Activated CD4-positive, alpha-beta memory T cell treated with anti-CD3 and anti-CD28 coated beads for 36 hours (primary cell): ENCODE measurements around the gene NUP210. TPM values are rescaled to one million over a fixed set of nuclear protein-coding genes. Genes with fewer than 3 reads are reported as not detected.

Source experiments
- CTCF ChIA-PET: fragments of 350-600 bp; sonication (Branson Sonifier 250); formaldehyde crosslinking; loops from one replicate; lab custom pipeline; 2021; ENCODE audit warnings: antibody characterized with exemption, inconsistent platforms; lab: Charles Lee
- POLR2A ChIA-PET: fragments of 350-600 bp; sonication (Branson Sonifier 250); formaldehyde crosslinking; loops from one replicate; lab custom pipeline; 2021; ENCODE audit warnings: antibody characterized with exemption; lab: Charles Lee
- DNase-seq: peaks from one replicate; pipeline ENCODE4 v3.0.0-alpha.2; 2020
- H3K27ac Mint-ChIP-seq: one replicate; pipeline ENCODE4 v1.8.0; 2021; ENCODE audit warnings: mixed read lengths
- H3K27me3 Mint-ChIP-seq: one replicate; pipeline ENCODE4 v1.8.0; 2021; ENCODE audit warnings: mixed read lengths
- H3K36me3 Mint-ChIP-seq: one replicate; pipeline ENCODE4 v1.8.0; 2021; ENCODE audit warnings: mixed read lengths
- H3K4me1 Mint-ChIP-seq: one replicate; pipeline ENCODE4 v1.8.0; 2021; ENCODE audit warnings: low read depth, mixed read lengths
- H3K4me3 Mint-ChIP-seq: one replicate; pipeline ENCODE4 v1.8.0; 2021; ENCODE audit warnings: mild to moderate bottlenecking, mixed read lengths
- H3K9me3 Mint-ChIP-seq: one replicate; pipeline ENCODE4 v1.8.0; 2021; ENCODE audit warnings: mixed read lengths
- intact Hi-C: fragments of 100-400 bp; cut with micrococcal nuclease; formaldehyde crosslinking; loops from one replicate; pipeline ENCODE4 v1.15.1; 2023
- total RNA-seq, 2 experiments: library from RNA; stranded (reverse); gene quantifications; one replicate each; pipeline ENCODE4 v1.2.3, GENCODE V29; 2021

Gene NUP210
- total RNA-seq, 2 experiments from 2014 or later: 140 to 144 TPM

- intact Hi-C loops: no loop called here
- Mint-ChIP-seq H3K27me3 (no peaks in the 10 kb centered on the region), H3K9me3 (peaks cover 13% of the 10 kb centered on the region), H3K27ac (no peak overlapping the region), H3K4me1 (peaks cover 35% of the 10 kb centered on the region), H3K4me3 (no peak overlapping the region), H3K36me3 (peaks cover 26% of the 10 kb centered on the region)
- POLR2A ChIA-PET: interaction anchor here (0.9 kb wide), 1 partner anchor 9 kb away, joined by 3 read pairs; no protein-coding TSS in a partner anchor
- no peak for DNase-seq
- CTCF ChIA-PET: interaction anchor here (1.1 to 2.0 kb wide), 3 partner anchors 12 to 59 kb away, joined by 6 to 12 read pairs (median 6); no protein-coding TSS in a partner anchor
These were observed 15.3 kb downstream of the NUP210 start for GRCh38 chr3:13404626-13405452.

- no peak overlapping the region for H3K4me3 Mint-ChIP-seq
- no peaks in the 10 kb centered on the region for H3K27me3 Mint-ChIP-seq
- peaks cover 35% of the 10 kb centered on the region for H3K4me1 Mint-ChIP-seq
- peaks cover 10% of the 10 kb centered on the region for H3K9me3 Mint-ChIP-seq
- intact Hi-C loops: no loop called here
- DNase-seq: no peak
- H3K27ac Mint-ChIP-seq: no peak overlapping the region
- peaks cover 18% of the 10 kb centered on the region for H3K36me3 Mint-ChIP-seq
- ChIA-PET POLR2A (interaction anchor here (0.9 to 1.1 kb wide), 2 partner anchors 10 to 11 kb away, joined by 3 read pairs; no protein-coding TSS in a partner anchor), CTCF (interaction anchor here (1.7 kb wide), 1 partner anchor 49 kb away, joined by 11 read pairs; no protein-coding TSS in a partner anchor)
These were observed 16.3 kb downstream of the NUP210 start for GRCh38 chr3:13403847-13404246.

GRCh38 chr3:13403213-13403819 is 16.8 kb downstream of the NUP210 start:
- ChIA-PET CTCF (interaction anchor here (1.7 kb wide), 1 partner anchor 49 kb away, joined by 11 read pairs; no protein-coding TSS in a partner anchor), POLR2A (interaction anchor here (1.1 kb wide), 1 partner anchor 12 kb away, joined by 3 read pairs; no protein-coding TSS in a partner anchor)
- Mint-ChIP-seq H3K27me3 (no peaks in the 10 kb centered on the region), H3K27ac (no peak overlapping the region), H3K4me1 (peaks cover 34% of the 10 kb centered on the region), H3K36me3 (peaks cover 14% of the 10 kb centered on the region), H3K9me3 (peaks cover 7% of the 10 kb centered on the region), H3K4me3 (no peak overlapping the region)
- DNase-seq: no peak
- intact Hi-C loops: no loop called here

GRCh38 chr3:13401149-13401548 is 19.0 kb downstream of the NUP210 start:
- no peaks in the 10 kb centered on the region for H3K9me3 Mint-ChIP-seq
- no peak for DNase-seq
- H3K4me1 Mint-ChIP-seq: peaks cover 18% of the 10 kb centered on the region
- H3K36me3 Mint-ChIP-seq: peaks cover 17% of the 10 kb centered on the region
- intact Hi-C loops: no loop called here
- no peak overlapping the region for H3K4me3 Mint-ChIP-seq
- ChIA-PET POLR2A (no interaction called here), CTCF (interaction anchor here (1.0 to 1.3 kb wide), 2 partner anchors 9 to 51 kb away, joined by 3 to 4 read pairs; no protein-coding TSS in a partner anchor)
- H3K27ac Mint-ChIP-seq: no peak overlapping the region
- H3K27me3 Mint-ChIP-seq: no peaks in the 10 kb centered on the region

- Mint-ChIP-seq H3K36me3 (peaks cover 25% of the 10 kb centered on the region), H3K27ac (no peak overlapping the region), H3K27me3 (no peaks in the 10 kb centered on the region), H3K9me3 (no peaks in the 10 kb centered on the region), H3K4me1 (peaks cover 13% of the 10 kb centered on the region), H3K4me3 (no peak overlapping the region)
- CTCF ChIA-PET: interaction anchor here (0.9 kb wide), 1 partner anchor 53 kb away, joined by 4 read pairs; no protein-coding TSS in a partner anchor
- DNase-seq: no peak
- POLR2A ChIA-PET: no interaction called here
- intact Hi-C loops: no loop called here
These were observed 19.9 kb downstream of the NUP210 start for GRCh38 chr3:13400114-13400673.

DNA sequence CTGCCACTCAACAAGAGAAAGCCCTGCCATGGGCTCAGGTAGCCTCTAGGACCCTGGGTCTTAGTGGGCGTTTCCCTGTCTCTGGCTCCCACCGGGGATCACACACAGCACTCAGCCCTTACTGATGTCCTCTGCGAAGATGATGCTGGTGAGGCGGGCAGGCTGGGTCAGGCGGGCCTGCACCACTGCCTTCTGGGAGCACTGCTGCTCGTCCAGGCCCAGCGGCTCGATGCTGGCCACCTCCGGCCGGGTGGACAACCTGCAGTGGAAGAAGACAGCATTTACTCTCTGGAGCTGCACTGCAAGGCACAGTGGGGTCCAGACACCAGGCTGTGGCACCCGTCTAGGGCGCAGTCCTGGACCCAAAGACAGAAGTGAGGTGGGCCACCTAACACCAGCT is 20.5 kb downstream of the NUP210 start:
- Mint-ChIP-seq H3K4me1 (peaks cover 13% of the 10 kb centered on the region), H3K27ac (no peak overlapping the region), H3K9me3 (no peaks in the 10 kb centered on the region), H3K27me3 (no peaks in the 10 kb centered on the region), H3K4me3 (no peak overlapping the region), H3K36me3 (peaks cover 29% of the 10 kb centered on the region)
- CTCF ChIA-PET: interaction anchor here (0.9 kb wide), 1 partner anchor 53 kb away, joined by 4 read pairs; no protein-coding TSS in a partner anchor
- DNase-seq: no peak
- intact Hi-C loops: no loop called here
- POLR2A ChIA-PET: no interaction called here

DNA sequence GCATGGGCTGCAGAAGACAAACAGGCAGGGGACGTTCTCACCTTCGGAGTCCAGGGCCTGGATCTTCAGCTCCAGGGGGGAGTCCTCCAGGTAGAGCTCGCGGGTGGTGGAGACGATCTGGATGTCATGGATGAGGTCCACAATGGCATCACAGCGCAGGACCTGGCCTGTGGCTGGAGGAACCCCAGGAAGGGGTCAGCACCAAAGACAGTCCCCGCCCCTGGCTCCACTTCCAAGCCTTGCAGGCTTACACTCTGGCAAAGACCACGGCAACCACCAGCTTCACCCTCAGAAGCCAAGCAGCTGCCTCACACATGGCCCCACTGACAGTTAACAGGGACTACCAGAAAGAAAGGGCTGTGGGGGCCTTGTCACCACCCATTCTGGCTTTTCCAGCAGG is 22.8 kb downstream of the NUP210 start:
- DNase-seq: no peak
- CTCF ChIA-PET: interaction anchor here (1.3 to 2.6 kb wide), 3 partner anchors 19 to 64 kb away, joined by 5 to 10 read pairs (median 6); no protein-coding TSS in a partner anchor
- Mint-ChIP-seq H3K36me3 (peaks cover 38% of the 10 kb centered on the region), H3K4me3 (no peak overlapping the region), H3K27ac (no peak overlapping the region), H3K9me3 (no peaks in the 10 kb centered on the region), H3K27me3 (no peaks in the 10 kb centered on the region), H3K4me1 (peaks cover 9% of the 10 kb centered on the region)
- POLR2A ChIA-PET: no interaction called here
- intact Hi-C loops: no loop called here

DNA sequence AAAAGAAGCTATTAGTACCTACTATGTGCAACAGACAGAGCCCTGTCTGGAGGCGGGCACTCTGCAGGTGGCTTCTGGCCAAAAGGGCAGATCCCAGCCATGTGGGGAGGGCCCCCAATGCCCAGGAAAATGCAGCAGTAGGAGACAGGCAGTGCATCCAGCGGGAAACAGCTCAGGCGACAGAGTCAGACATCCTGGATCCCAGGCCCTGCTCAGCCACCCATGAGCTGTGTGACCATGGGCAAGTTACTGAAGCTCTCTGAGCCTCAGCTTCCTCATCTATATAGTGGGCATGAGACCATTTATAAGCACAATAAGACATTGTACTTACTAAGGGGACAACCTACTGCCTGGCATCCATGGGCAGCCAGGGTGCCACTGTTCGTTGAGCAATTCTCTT is 25.8 kb downstream of the NUP210 start:
- POLR2A ChIA-PET: no interaction called here
- H3K27me3 Mint-ChIP-seq: no peaks in the 10 kb centered on the region
- peaks cover 57% of the 10 kb centered on the region for H3K36me3 Mint-ChIP-seq
- CTCF ChIA-PET: interaction anchor here (0.8 kb wide), 1 partner anchor 302 kb away, joined by 3 read pairs; no protein-coding TSS in a partner anchor
- peaks cover 4% of the 10 kb centered on the region for H3K4me1 Mint-ChIP-seq
- no peaks in the 10 kb centered on the region for H3K9me3 Mint-ChIP-seq
- no peak overlapping the region for H3K27ac Mint-ChIP-seq
- intact Hi-C loops: no loop called here
- H3K4me3 Mint-ChIP-seq: no peak overlapping the region
- DNase-seq: no peak

- intact Hi-C loops: no loop called here
- no peak overlapping the region for H3K27ac Mint-ChIP-seq
These were observed 26.4 kb downstream of the NUP210 start for GRCh38 chr3:13393427-13394360.

DNA sequence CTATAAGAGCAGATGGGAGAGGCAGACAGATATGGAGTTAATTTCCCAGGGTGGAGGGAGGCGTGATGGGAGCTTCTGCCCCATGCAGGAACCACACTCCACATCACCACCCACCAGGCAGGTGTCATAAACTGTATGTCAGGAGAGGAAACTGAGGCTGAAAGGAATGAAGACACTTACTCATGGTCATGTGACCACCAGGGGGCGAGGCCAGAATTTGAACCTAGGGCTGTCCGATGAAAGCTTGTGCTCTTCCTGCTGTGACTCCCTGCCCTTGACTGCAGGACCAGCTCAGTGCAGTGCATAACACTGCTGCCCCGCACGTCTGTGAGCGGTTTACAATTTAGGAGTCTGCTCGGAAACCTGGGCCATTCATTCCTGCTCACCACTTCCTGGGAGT is 28.8 kb downstream of the NUP210 start:
- peaks cover 64% of the 10 kb centered on the region for H3K36me3 Mint-ChIP-seq
- no peak overlapping the region for H3K4me3 Mint-ChIP-seq
- intact Hi-C loops: loop anchor here (1.0 kb wide), 1 partner anchor 61 kb away; no protein-coding TSS in a partner anchor
- CTCF ChIA-PET: interaction anchor here (1.0 to 4.8 kb wide), 7 partner anchors 23 to 70 kb away, joined by 3 to 46 read pairs (median 5); no protein-coding TSS in a partner anchor
- POLR2A ChIA-PET: no interaction called here
- no peak overlapping the region for H3K27ac Mint-ChIP-seq
- DNase-seq: peak; percentile 23
- H3K9me3 Mint-ChIP-seq: no peaks in the 10 kb centered on the region
- H3K4me1 Mint-ChIP-seq: peaks cover 10% of the 10 kb centered on the region
- H3K27me3 Mint-ChIP-seq: no peaks in the 10 kb centered on the region

More at GRCh38 chr3:13393427-13394360, 26.4 kb downstream of the NUP210 start:
- Mint-ChIP-seq H3K4me3 (no peak overlapping the region), H3K9me3 (no peaks in the 10 kb centered on the region), H3K27me3 (no peaks in the 10 kb centered on the region), H3K4me1 (peaks cover 4% of the 10 kb centered on the region), H3K36me3 (peaks cover 61% of the 10 kb centered on the region)
- POLR2A ChIA-PET: no interaction called here
- CTCF ChIA-PET: interaction anchor here (0.8 to 4.8 kb wide), 4 partner anchors 59 to 302 kb away, joined by 3 to 46 read pairs (median 4); no protein-coding TSS in a partner anchor
- no peak for DNase-seq

DNA sequence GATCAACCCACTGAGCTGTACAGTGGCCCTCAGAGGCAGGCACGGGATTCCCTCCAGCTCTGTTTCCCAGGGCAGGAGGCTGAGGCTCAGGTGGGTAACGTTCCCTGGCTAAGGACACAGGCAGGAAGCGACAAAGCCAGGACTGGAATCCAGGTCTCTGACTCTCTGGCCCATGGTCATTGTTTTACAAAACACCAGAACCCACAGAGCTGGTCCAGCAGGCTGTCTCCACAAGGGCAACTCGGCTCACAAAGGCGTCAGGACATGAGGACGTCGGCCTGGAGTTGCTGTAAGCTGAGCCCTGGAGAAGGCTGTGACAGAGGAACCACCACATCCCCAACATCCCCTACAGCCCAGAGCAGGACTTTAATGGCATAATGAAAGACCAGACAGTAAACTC is 30.7 kb downstream of the NUP210 start:
- Mint-ChIP-seq H3K9me3 (no peaks in the 10 kb centered on the region), H3K4me1 (peaks cover 16% of the 10 kb centered on the region), H3K4me3 (no peak overlapping the region), H3K36me3 (peaks cover 66% of the 10 kb centered on the region), H3K27me3 (no peaks in the 10 kb centered on the region), H3K27ac (no peak overlapping the region)
- no peak for DNase-seq
- intact Hi-C loops: no loop called here
- POLR2A ChIA-PET: no interaction called here
- CTCF ChIA-PET: interaction anchor here (0.6 to 4.8 kb wide), 3 partner anchors 63 to 72 kb away, joined by 3 to 46 read pairs (median 5); no protein-coding TSS in a partner anchor
